ENCODE measurements around the gene SEMA6B. TPM values are rescaled to one million over a fixed set of nuclear protein-coding genes. Genes with fewer than 3 reads are reported as not detected.

The SEMA6B gene
- total and polyA plus RNA-seq, 2 donors (not counting 1 experiment from before 2014, with no cell fraction given): 0.42 TPM; not detected in 1

- DNase-seq: no peak
- TF ChIP-seq EZH2 (IDR thresholded peaks at IDR 0.05; ENCODE audit: borderline replicate concordance, insufficient read depth, low read depth, low read length, poor library complexity, severe bottlenecking) (no peak), CTCF (IDR thresholded peaks at IDR 0.05) (no peak)
- H3K4me2 ChIP-seq (replicated peaks; ENCODE audit: low read depth, low read length, poor library complexity, severe bottlenecking): no peak overlapping the region
- H3K27ac Mint-ChIP-seq: no peak overlapping the region
- intact Hi-C loops (cut with micrococcal nuclease): no loop called here
- H3K36me3 ChIP-seq (replicated peaks in 1 of 2; ENCODE audit: control extremely low read depth in 1 of 2, control insufficient read depth in 1 of 2, extremely low read depth in 1 of 2, insufficient read depth in 2 of 2, low read length in 1 of 2): peaks cover 0 to 11% of the 10 kb centered on the region in 2 experiments
- no peaks in the 10 kb centered on the region for H3K4me1 ChIP-seq (ENCODE audit: control insufficient read depth in 2 of 2, insufficient read depth in 2 of 2, low read length in 2 of 2)
- ChIA-PET POLR2A (interaction anchor here (0.6 kb wide), 1 partner anchor 630 kb away, joined by 4 read pairs; no protein-coding TSS in a partner anchor), CTCF (no interaction called here)
- peaks cover 0 to 12% (median 0%) of the 10 kb centered on the region in 3 donors for H3K9me3 ChIP-seq (ENCODE audit: control extremely low read depth in 1 of 3, control insufficient read depth in 2 of 3, insufficient read depth in 1 of 3, low read length in 2 of 3)
- H3K9ac ChIP-seq (ENCODE audit: low read length): no peak overlapping the region
- no peaks in the 10 kb centered on the region for H3K79me2 ChIP-seq (ENCODE audit: control insufficient read depth, insufficient read depth, low read length)
- H3K4me1 Mint-ChIP-seq: no peaks in the 10 kb centered on the region
- no peaks in the 10 kb centered on the region for H3K9me3 Mint-ChIP-seq (ENCODE audit: insufficient read depth)
- ATAC-seq (ENCODE audit: low read depth): no peak
- no peak overlapping the region for H3K4me3 Mint-ChIP-seq
- H3K27me3 Mint-ChIP-seq: no peaks in the 10 kb centered on the region
- no peaks in the 10 kb centered on the region for H4K20me1 ChIP-seq (ENCODE audit: control insufficient read depth, insufficient read depth, low read length, poor library complexity, severe bottlenecking)
- no peaks in the 10 kb centered on the region for H3K27me3 ChIP-seq (replicated peaks in 1 of 4; ENCODE audit: control extremely low read depth in 1 of 4, control insufficient read depth in 3 of 4, insufficient read depth in 4 of 4, low read length in 3 of 4)
- no peak overlapping the region for H2AFZ ChIP-seq (ENCODE audit: insufficient read depth, low read depth, low read length, poor library complexity, severe bottlenecking)
- H3K4me3 ChIP-seq (ENCODE audit: control extremely low read depth in 1 of 5, extremely low read depth in 1 of 5, insufficient read depth in 1 of 5, low read depth in 2 of 5, low read length in 4 of 5): no peak overlapping the region
- no peak overlapping the region for H3K27ac ChIP-seq (ENCODE audit: low read length in 2 of 2)
- 80% methylated on average over 14 of the region's 15 CpGs for WGBS (ENCODE audit: insufficient coverage)
Observed at GRCh38 chr19:4504891-4505569, 54.5 kb downstream of the SEMA6B start.

- Mint-ChIP-seq H3K4me1 (no peaks in the 10 kb centered on the region), H3K9me3 (ENCODE audit: insufficient read depth) (no peaks in the 10 kb centered on the region), H3K4me3 (no peak overlapping the region), H3K27ac (no peak overlapping the region), H3K27me3 (no peaks in the 10 kb centered on the region)
- POLR2A ChIA-PET: no interaction called here
- Histone ChIP-seq H3K79me2 (ENCODE audit: control insufficient read depth, insufficient read depth, low read length) (no peaks in the 10 kb centered on the region), H3K27me3 (replicated peaks in 1 of 4; ENCODE audit: control extremely low read depth in 1 of 4, control insufficient read depth in 3 of 4, insufficient read depth in 4 of 4, low read length in 3 of 4) (no peaks in the 10 kb centered on the region), H3K9ac (ENCODE audit: low read length) (no peak overlapping the region), H3K4me1 (ENCODE audit: control insufficient read depth in 2 of 2, insufficient read depth in 2 of 2, low read length in 2 of 2) (no peaks in the 10 kb centered on the region), H3K4me3 (ENCODE audit: control extremely low read depth in 1 of 5, extremely low read depth in 1 of 5, insufficient read depth in 1 of 5, low read depth in 2 of 5, low read length in 4 of 5) (no peak overlapping the region), H3K4me2 (replicated peaks; ENCODE audit: low read depth, low read length, poor library complexity, severe bottlenecking) (no peak overlapping the region), H4K20me1 (ENCODE audit: control insufficient read depth, insufficient read depth, low read length, poor library complexity, severe bottlenecking) (no peaks in the 10 kb centered on the region), H2AFZ (ENCODE audit: insufficient read depth, low read depth, low read length, poor library complexity, severe bottlenecking) (no peak overlapping the region), H3K27ac (ENCODE audit: low read length in 2 of 2) (no peak overlapping the region), H3K36me3 (replicated peaks in 1 of 2; ENCODE audit: control extremely low read depth in 1 of 2, control insufficient read depth in 1 of 2, extremely low read depth in 1 of 2, insufficient read depth in 2 of 2, low read length in 1 of 2) (peaks cover 0 to 11% of the 10 kb centered on the region in 2 experiments), H3K9me3 (ENCODE audit: control extremely low read depth in 1 of 3, control insufficient read depth in 2 of 3, insufficient read depth in 1 of 3, low read length in 2 of 3) (peaks cover 0 to 8% (median 0%) of the 10 kb centered on the region in 3 donors)
- no peak for ATAC-seq (ENCODE audit: low read depth)
- CTCF ChIA-PET: no interaction called here
- WGBS (ENCODE audit: insufficient coverage): 97% methylated on average over 23 of the region's 23 CpGs
- DNase-seq: no peak
- intact Hi-C loops (cut with micrococcal nuclease): no loop called here
- no peak for TF ChIP-seq CTCF (IDR thresholded peaks at IDR 0.05)
- no peak for TF ChIP-seq EZH2 (IDR thresholded peaks at IDR 0.05; ENCODE audit: borderline replicate concordance, insufficient read depth, low read depth, low read length, poor library complexity, severe bottlenecking)
Observed at GRCh38 chr19:4504297-4504701, 55.2 kb downstream of the SEMA6B start.

All from B cell (primary cell).